ENCODE data around the gene SBSN.
"Not testable (repeated sequence)": the region's sequence is repeated elsewhere in the genome, so short reads cannot be mapped to it uniquely, and the experiment has no call there.

SBSN gene

DNA sequence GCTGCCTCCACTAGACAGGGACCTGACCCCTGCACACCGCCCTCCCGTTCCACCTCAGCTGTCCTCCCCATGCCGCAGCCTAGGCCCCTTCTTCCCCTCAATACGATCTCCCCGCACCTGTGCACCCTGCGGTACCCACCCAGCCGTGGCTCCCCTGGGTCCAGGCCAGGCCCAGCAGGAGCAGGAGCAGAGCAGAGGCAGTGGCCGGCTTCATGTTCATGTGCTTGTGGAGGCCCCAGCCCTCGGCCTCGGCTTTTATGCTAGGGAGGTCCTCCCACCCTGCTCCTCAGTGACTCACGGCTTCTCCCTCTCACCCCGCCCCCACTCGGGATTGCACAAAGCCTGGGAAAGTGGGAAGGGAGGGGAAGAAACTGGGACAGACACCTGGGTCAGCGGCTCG is 26.4 kb downstream of the SBSN start:
- no peak for DNase-seq

DNA sequence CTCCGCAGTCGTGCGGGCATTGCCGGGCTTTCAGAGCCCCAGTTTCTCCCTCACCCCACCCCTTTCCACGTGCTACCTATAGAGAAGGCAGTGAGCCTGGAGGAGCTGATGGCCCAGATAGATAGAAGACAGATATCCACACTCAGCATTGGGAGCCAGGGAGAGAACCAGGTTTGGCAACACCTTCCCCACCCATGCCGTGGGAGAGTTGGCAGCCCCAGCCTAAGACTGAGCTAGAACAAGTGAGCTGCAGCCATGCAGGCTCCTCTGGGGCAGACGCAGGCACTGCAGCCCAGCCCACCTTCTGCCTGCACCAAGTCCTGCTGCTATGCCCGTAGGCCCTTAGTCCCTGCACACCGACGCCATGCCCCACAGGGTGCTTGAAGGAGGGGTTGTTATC is 27.5 kb downstream of the SBSN start:
- no peak for DNase-seq

DNA sequence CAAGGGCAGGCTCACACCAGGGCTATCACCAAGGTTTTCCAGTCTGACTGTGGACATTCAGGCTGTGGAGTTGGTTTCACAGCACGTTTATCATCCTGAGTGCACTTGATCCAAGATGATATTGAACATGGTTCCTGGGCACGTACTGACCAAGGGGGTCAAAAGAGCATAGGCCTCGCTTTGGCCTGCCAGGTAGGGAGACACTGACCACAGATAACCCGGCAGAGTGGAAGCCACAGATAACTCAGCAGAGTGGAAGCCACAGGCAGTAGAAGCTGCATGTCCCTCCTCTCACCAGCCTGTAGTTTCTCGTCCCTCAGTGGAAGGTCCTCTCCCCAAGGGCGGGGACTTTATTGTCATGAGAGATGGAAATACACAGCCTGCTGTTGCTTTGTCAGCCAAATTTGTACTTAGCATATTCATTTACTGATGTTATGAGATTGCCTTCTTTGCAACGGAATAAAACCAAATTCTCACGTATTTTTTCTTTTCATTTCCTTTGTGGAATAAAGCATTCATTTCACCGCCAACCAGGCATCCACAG is 29.1 kb downstream of the SBSN start:
- no peak for DNase-seq

DNA sequence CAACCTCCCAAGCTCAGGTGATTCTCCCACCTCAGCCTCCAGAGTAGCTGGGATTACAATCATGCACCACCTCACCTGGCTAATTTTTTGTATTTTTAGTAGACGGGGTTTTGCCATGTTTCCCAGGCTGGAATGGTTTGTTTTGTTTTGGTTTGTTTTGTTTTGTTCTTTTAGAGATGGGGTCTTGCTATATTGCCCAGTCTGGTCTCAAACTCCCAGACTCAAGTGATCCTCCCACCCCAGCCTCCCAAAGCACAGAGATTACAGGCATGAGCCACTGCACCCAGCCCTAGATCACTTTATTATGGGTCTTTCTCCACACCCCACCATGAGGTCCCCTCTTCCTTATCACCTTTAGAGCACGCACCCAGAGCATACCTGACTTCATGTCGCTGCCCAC is 29.9 kb downstream of the SBSN start:
- no peak for DNase-seq

DNA sequence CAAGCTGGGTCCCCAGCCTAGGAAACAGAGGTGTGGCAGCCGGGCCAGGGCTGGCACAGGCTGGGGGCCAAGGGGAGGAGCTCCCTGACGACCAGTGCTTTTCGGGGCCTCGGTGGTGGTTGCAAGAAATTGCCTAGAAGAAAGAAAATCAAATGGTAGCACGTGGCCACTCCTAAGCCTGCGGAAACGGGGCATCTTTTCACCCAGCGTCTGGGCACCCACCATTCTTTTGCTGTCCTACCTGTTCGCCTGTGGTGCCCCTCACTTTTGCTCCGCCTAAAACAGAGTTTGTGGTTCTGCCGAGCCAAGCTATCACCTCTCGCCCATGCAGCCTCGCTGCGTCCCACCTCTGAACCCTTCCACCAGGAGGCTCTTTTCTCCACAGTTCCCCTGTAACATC is 30.7 kb downstream of the SBSN start:
- no peak for DNase-seq

DNA sequence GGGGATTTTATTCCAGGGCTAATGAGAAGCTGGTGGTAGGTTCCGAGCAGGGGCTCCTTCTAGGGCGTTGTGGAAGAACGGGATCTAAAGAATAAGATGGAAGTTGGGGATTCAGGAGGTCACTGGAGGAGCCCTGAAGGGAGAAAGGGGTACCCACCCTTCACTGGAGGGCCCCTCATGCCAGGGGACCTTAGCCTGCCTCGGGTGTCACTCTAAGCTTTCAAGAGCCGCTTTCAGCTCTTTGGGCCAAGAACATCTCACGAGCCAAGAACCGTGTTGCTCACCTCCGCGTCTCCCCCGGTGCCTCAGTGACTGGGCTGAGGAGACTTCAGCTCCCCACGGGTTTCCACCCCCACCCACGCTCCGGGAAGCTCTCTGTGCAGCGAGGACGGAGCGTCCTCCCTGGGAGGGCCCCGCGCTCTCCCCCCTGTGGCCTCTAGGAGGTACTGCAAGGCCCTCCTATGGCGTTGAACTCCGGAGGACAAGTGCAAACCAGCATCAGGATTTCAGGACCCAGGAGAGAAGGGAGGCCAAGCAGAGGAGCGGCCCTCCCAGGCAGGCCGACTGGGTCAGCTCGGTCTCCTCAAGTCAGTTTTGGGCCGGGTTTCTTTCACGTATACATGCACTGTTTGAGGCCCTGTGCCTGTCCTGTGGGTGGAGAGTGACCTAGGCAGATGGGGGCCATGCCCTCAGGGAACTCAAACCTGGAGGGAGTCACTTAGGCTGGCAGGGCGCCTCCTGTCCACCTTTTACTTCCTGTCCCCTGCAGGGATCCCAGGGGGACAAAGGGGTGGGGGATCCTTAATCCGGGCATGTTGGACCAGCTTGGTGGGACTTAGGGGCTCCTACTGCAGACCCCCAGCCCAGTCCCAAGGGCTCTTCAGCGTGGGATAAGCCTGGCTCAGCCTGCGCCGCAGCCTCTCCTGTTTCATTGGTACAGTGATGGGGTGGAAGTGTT is 32.7 kb downstream of the SBSN start:
- DNase-seq, result peak; percentile 70

DNA sequence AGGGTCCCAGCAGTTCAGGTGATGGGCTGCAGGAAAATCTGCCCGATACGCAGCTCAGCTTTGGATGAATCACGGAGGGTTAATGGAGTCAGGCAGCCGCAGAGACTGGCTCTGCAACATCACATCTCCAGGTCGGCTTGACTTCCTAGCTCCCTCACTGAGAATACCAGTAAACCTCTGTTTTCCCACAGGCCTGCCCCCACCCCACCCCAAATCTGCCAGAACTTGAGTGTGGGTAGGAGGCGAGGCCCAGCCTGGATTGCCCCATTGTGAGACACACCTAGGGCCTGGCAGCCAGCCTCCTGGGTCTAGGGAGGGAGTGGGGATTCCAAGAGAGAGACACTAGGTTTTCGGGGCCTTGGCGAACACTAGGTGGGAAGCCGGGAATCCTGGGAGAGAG is 34.1 kb downstream of the SBSN start:
- DNase-seq, result no peak

DNA sequence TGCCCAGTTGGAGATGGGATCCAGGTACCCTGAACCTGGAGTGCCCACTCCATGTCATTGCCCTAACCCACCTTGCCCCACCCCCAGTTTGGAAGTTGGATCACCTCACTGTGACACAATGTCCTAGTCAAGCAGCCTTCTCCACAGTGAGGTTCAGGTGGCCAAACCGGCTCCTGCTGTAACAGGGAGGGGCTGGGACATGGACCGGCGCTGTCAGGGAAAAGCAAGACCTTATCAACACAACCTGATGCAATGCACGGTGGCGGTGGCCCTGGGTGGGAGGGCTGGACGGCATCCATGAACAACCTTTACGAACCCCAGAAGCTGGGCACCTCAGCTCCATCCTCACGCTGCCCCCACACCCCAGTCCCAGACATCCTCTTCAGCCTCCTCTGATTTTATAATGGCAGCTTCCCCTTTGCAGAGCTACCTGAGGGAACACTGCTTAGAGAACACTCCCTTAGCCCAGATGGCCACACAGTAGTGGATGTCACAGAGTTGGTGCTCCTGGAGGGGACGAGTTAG is 36.2 kb downstream of the SBSN start:
- DNase-seq, result no peak

DNA sequence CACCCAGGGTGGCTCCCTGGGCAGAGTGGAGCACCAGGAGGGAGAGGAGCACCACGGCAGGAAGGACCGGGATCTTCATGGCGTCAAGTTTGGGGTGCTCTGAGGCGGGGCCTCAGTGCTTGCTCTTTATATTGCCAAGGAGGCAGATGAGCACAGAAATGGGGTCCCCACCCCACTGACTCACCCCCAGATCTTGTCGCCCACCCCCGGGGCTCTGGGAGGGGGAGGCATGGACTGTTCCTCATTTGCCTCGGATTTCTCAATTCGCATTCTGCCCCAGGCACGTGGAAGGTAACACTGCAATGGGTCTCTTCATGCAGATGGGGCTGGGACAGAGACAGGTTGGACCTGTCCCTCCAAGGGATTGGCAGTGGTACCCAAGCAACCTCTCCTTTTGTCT is 37.7 kb downstream of the SBSN start, which contains the start of gene KRTDAP:
KRTDAP (minus strand) TSS at position 101 of the 400 bp plus-strand sequence; CDS start at position 79, 22 bp downstream.
- no peak for DNase-seq

DNA sequence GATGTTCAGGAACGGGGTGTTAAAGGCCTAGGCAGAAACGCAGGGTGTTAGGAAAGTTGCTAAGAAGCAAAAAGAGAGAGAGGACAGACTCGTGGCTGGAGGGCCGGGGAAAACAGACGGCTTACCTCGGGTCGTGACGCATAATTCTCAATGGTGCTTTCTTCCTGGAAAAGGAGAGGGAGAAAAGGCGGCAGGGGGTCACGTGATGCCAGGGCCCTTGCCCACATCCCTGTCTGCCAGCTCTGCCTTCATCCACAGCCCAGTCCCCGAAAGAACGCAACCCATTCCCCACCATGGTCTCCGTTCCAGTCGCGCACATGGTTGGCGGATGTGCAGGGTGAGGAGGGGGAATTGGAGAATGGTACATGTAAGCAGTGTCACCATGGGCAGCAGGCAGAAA is 39.4 kb downstream of the SBSN start:
- no peak for DNase-seq

DNA sequence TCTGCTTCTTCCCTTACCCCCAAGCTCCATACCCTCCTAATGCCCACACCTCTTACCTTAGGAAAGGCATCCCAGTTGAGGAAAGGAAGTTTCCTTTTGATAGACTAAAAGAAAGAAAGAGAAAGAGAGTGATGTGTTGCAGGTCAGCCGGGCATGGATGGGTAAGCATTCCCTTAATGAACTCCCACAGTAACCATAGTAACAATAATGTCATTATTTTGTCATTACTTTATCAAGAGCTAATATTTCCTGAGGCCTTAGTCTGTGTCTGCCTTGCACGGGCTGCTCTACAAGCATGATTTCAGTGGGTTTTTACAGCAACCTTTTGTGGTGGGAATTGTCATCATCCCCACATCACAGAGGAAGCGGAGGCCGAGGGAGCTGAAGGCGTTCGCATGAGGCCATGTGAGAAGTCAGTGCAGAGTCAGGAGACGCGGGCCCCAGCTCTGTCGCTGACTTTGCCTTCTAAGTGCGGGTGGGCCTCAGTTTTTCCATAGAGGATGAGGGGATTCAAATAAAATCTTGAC is 40.4 kb downstream of the SBSN start:
- DNase-seq, result no peak

DNA sequence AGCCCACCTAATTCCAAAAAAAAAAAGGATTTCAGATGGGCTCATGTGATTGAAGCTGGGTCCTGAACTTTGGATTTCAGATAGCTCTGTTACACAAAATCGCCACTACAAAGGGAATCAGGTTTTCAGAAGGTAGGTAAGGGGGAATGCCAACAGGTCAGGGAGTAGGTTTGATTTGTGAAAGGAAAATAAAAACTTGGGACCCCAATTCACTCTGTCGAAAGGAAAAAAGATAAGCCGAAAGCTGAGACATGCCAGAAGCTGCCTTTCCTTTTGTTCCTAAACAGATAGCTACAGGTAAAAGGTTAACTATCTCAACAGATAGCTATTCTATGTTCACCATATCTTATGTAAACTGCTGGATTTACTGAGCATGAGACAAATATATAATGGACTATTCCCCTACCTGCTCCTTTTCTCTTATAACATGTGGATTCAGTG is 41.8 kb downstream of the SBSN start:
- no peak for DNase-seq

DNA sequence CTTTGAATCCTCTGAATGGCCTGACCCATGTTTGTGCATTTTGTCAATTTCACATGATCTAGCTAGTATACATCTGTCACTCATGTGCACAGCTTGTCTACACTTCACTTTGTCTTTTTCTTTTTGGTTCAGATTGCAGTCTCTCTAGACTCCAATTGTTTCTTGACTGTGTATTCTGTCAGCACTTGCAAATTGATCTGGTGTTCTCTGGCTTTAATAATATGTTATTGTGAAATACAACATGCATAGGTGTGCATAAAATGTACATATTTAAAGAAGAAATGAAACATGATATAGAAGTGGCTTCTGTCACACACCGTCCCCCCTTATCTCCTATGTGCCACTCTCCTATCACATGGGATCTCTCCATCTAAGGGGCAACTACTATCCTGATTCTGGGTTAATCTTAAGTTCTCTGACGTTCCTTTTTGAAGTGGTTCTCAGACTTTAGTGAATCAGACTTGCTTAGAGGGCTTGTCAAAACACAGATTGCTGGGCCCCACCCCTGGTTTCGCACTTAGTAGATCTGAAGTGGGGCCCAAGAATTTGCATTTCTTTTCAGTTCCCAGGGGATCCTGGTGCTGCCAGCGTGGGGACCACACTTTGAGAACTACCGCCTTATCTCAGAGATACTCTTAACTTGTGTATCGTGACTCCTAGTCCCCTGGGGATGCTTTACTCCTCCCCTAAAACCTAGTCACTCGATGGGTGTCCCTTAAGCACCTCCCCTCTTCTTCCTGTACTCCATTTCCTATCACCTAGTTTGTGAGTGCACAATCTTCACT is 43.7 kb downstream of the SBSN start:
- no peak for DNase-seq

DNA sequence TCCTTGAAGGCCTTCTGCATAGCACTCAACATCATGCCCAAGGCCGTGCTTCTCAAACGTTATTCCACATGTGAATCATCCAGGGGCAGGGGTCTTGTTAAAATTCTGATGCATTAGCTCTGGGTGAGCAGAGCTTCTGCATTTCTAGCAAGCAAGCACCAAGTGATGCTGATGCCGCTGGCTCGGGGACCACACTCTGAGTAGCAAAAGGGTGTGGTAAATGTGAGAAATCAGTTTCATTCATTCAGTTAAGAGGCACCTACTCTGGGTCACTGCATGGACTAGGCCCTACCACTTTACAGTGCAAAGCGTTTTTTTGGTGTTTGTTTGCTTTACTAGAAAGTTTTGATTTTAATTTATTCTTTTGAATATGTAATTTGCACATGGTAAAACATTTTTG is 45.0 kb downstream of the SBSN start:
- DNase-seq, result no peak

DNA sequence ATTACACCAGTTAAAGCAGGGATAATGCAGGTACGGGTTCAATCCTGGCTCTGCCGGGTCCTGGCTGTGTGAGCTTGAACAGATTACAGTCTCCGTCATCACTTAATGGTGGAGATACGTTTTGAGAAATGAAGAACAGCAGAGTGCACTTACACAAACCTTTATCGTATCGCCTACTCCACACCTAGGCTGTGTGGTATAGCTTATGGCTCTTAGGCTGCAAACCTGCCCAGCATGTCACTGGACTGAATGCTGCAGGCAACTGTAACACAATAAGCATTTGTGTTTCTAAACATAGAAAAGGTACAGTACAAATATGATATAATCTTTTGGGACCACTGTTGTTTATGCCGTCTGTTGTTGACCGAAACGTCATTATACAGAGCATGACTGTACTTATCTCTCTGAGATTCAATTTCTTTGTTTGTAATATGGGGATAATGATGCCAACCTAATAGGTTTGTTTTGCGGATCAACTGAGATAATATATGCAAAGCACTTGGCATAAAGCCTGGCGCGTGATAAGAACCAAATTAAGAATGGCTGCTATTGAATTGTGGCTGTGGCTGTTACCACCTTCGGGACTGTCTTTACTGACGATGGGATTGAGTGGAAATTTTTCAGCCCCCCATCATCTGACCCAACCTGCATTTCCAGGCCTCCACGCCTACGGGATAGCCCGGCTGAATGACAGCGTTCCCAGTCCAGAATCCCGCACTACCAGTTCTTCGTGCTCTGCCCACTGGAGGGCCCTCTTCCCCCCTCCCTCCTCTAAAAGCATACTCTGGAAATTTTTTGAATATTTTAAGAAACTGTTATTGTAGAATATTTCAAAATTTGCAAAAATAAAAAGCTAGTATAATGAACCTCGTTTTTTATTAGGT is 49.1 kb downstream of the SBSN start:
- no peak for DNase-seq

DNA sequence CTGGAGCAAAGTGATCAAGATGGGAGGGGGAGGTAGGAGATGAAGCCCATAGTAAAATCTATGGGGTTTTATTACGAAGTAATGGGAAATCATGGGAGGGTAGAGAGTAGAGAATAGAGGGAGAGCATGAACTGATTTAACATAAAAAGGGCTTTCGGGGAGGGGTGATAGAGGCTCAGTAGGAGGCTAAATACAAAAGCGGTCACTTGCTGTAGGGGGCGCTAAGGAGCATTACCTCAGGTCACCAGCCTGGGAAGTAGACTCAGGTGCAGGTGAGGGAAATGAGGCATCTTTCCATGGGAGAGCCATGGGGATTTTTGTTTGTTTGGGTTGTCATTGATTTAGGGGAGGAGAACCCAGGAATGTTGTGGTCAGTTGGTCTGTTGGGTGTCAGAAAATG is 52.0 kb downstream of the SBSN start:
- DNase-seq, result no peak

DNA sequence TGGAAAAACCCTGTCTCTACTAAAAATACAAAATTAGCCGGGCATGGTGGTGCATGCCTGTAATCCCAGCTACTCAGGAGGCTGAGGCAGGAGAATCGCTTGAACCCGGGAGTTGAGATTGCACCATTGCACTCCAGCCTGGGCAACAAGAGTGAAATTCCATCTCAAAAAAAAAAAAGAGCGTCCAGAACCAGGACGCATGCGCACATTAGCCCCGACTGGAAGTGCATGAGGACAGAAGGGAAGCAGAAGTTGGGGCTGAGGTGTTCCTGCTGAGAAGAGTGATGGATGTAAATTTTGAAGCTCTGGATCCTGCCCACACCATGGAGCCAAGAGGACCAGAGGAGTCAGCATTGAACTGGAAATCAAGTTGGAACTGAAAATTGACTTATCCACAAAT is 53.5 kb downstream of the SBSN start:
- DNase-seq, result not testable (repeated sequence)

DNA sequence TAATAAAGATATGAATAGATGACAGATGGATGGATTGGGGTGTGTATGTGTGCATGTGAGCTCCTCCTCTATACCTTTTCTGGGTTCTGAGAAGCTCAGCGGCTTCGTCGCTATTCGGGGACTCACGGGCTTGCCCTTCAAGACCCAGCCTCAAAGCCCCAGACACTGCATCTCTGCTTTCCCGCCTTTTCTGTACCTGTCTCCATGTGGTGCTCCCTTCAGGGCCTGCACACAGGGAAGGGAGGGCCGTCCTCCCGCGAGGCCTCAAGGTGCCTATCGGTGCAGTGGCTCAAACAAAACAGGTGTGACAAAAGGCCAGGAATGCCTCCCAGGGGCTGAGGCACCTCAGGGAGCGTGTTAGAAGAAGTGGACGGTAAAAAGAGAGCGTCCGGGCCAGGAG is 54.0 kb downstream of the SBSN start:
- DNase-seq, result no peak

Measured in CD4-positive, alpha-beta T cell treated with Interleukin-17A for 1 hour (primary cell).